RWPE2 (cell line): ENCODE results near the gene STPG3.

ENCODE experiments used
- ATAC-seq: fragments of 200-7000 bp; cut with Tn5 transposase; 3 replicates; pipeline ENCODE4 v1.9.1; 2021; ENCODE audit warnings: low read depth
- DNase-seq: peaks from one replicate; pipeline ENCODE4 v3.0.0-alpha.2; 2020; ENCODE audit warnings: low spot score
- H3K27ac ChIP-seq: fragments of 450-650 bp; 2 replicates; pipeline ENCODE4 v1.5.1; 2017; ENCODE audit warnings: mild to moderate bottlenecking; ENCODE audit not compliant: poor library complexity, severe bottlenecking
- H3K27me3 ChIP-seq: fragments of 250-450 bp; sonication (Bioruptor Pico); 2 replicates; pipeline ENCODE4 v1.5.1; 2021; ENCODE audit warnings: mild to moderate bottlenecking, moderate library complexity; ENCODE audit not compliant: insufficient read depth, poor library complexity, severe bottlenecking
- H3K36me3 ChIP-seq: fragments of 250-450 bp; sonication (Bioruptor Pico); 2 replicates; pipeline ENCODE4 v1.5.1; 2020; ENCODE audit warnings: low read depth, mild to moderate bottlenecking, moderate library complexity
- H3K4me1 ChIP-seq: fragments of 250-450 bp; sonication (Bioruptor Pico); 2 replicates; pipeline ENCODE4 v1.5.1; 2021; ENCODE audit warnings: mild to moderate bottlenecking, moderate library complexity; ENCODE audit not compliant: insufficient read depth, poor library complexity, severe bottlenecking
- H3K4me3 ChIP-seq: fragments of 250-450 bp; sonication (Bioruptor Pico); 2 replicates; pipeline ENCODE4 v1.5.1; 2021; ENCODE audit warnings: mild to moderate bottlenecking, moderate library complexity; ENCODE audit not compliant: severe bottlenecking
- H3K9me3 ChIP-seq: fragments of 250-450 bp; sonication (Bioruptor Pico); 2 replicates; pipeline ENCODE4 v1.5.1; 2021; ENCODE audit warnings: mild to moderate bottlenecking, moderate library complexity; ENCODE audit not compliant: severe bottlenecking
- TF ChIP-seq, protein P1 (sequence below): fragments of 450-650 bp; IDR thresholded peaks from one replicate; pipeline ENCODE4 v1.5.1; 2017; ENCODE audit warnings: mild to moderate bottlenecking, moderate library complexity; ENCODE audit not compliant: poor library complexity, severe bottlenecking

STPG3 gene

DNA sequence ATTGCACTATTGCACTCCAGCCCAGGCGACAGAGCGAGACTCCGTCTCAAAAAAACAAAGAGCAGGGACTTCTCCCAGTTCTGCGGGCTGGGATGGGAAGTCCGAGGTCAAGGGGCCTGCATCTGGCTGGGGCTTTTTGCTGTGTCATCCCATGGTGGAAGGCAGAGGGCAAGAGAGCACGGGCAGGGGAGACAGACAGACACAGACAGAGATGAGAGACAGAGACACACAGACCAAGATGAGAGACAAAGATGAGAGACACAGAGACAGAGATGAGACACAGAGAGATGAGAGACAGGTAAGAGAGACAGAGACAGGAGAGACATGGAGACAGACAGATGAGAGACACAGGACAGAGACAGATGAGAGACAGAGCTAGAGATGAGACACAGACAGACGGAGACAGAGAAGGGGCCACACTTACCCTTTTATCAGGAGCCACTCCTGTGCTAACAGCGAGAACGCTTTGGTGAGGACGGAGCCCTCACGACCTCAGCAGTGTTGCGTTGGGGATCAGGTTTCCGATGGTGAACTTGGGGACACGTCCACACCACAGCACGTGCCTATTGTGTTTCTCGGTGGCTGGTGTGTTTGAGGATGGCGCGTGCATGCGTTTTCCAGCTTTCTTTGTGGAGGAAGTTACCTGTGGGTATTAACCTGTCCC lies 17.6 kb downstream of the STPG3 start:
- Histone ChIP-seq H3K4me3 (no peak overlapping the region), H3K4me1 (peaks cover under 1% of the 10 kb centered on the region), H3K9me3 (no peaks in the 10 kb centered on the region), H3K27me3 (no peaks in the 10 kb centered on the region), H3K27ac (peak overlapping the region; percentile 2), H3K36me3 (peaks cover 81% of the 10 kb centered on the region)
- ATAC-seq (no peak), DNase-seq (no peak)
- TF ChIP-seq, protein P1, sequence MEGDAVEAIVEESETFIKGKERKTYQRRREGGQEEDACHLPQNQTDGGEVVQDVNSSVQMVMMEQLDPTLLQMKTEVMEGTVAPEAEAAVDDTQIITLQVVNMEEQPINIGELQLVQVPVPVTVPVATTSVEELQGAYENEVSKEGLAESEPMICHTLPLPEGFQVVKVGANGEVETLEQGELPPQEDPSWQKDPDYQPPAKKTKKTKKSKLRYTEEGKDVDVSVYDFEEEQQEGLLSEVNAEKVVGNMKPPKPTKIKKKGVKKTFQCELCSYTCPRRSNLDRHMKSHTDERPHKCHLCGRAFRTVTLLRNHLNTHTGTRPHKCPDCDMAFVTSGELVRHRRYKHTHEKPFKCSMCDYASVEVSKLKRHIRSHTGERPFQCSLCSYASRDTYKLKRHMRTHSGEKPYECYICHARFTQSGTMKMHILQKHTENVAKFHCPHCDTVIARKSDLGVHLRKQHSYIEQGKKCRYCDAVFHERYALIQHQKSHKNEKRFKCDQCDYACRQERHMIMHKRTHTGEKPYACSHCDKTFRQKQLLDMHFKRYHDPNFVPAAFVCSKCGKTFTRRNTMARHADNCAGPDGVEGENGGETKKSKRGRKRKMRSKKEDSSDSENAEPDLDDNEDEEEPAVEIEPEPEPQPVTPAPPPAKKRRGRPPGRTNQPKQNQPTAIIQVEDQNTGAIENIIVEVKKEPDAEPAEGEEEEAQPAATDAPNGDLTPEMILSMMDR = no peak

DNA sequence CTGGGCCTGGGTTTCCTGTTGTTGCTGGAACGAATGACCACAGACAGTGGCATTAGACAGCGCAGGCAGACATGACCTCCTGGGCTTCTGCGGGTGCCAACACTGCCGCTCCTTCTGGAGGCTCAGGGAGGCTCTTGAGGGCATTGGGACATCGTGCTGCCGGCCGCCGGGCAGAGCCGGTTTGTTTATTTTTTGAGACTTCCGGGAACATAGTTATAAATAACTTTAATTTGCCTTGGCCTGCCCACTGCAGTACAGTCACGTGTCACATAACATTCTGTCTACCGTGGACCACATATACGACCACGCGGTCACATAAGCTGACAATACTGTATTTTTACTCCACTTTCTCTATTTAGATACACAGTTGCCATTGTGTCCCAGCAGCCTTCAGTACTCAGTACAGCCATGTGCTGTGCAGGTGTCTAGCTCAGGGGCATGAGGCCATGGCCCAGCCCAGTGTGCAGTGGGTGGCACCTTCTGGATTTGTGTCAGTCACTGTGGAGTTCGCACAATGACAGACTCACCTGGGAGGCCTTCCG lies 18.2 kb downstream of the STPG3 start:
- no peaks in the 10 kb centered on the region for H3K27me3 ChIP-seq
- H3K36me3 ChIP-seq = peaks cover 75% of the 10 kb centered on the region
- TF ChIP-seq, protein P1 = no peak
- H3K27ac ChIP-seq = peak overlapping the region; percentile 2
- peaks cover 7% of the 10 kb centered on the region for H3K4me1 ChIP-seq
- DNase-seq (peak; percentile 39), ATAC-seq (no peak)
- no peaks in the 10 kb centered on the region for H3K9me3 ChIP-seq
- no peak overlapping the region for H3K4me3 ChIP-seq

DNA sequence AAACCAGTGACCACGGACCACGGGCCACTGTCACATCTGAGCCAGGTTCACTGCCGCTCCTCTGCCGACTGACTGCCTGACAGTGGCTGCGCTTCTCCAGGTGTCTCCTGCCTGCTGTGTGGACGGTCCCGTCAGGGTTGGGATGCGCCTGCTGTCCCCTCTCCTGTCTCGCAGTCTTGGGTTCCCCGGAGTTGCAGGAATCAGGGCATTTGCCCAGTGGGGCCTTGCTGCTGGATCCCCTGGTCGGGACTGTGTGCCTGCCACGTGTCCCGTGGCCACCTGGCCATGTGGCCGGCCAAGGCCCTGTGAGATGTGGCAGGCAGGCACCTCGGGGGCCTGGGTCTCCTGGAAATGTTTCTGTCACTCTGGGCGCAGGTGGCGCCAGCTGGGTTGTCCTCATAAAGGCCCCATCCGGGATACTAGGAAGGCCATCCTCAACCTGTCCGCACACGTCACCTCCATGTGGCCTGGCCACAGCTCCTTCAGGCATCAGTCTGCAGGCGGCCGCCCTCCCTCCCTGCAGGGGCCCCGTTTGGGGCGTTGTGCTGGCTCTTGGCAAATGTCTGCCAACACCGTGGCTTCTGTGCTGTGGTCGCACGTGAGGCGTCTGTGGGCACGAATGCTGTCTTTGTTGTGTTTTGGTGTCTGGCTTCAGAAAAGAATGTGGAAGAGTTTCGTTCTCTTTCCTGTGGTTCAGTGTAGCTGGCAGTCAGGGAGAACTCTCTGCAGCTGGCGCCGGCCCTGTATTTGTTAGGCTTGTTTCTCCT lies 20.0 kb downstream of the STPG3 start:
- H3K36me3 ChIP-seq = peaks cover 59% of the 10 kb centered on the region
- peak; percentile 56 for DNase-seq
- H3K4me1 ChIP-seq = peaks cover 10% of the 10 kb centered on the region

DNA sequence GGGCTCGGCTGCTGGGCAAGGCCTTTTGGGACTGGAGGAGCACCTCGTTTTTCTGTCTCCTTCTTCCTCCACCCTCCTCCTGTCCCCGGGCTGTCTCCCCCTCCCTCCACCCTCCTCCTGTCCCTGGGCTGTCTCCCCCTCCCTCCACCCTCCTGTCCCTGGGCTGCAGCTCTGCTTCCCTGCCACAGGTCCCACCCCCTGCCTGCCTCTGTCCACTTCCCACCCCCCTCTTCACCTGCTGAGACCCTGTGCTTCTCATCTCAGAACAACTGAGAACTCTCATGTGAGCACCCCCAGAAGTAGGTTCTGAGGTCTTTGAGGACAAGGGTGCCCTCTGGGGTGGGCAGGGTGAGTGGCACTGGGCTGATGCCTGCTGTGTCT lies 20.6 kb downstream of the STPG3 start:
- H3K36me3 ChIP-seq = peaks cover 53% of the 10 kb centered on the region
- no peak overlapping the region for H3K27ac ChIP-seq
- DNase-seq (peak; percentile 47), ATAC-seq (no peak)
- TF ChIP-seq, protein P1 = no peak
- peaks cover 12% of the 10 kb centered on the region for H3K4me1 ChIP-seq
- no peaks in the 10 kb centered on the region for H3K27me3 ChIP-seq
- H3K4me3 ChIP-seq = no peak overlapping the region
- H3K9me3 ChIP-seq = no peaks in the 10 kb centered on the region

More for the DNA sequence above, 20.0 kb downstream of the STPG3 start:
- TF ChIP-seq, protein P1 = no peak
- H3K27me3 ChIP-seq = no peaks in the 10 kb centered on the region
- ATAC-seq = no peak
- no peak overlapping the region for H3K27ac ChIP-seq
- no peak overlapping the region for H3K4me3 ChIP-seq
- H3K9me3 ChIP-seq = no peaks in the 10 kb centered on the region
